HG03460 (cell line): Measurements from ENCODE around the gene NDUFA6.
"Not testable (repeated sequence)": the region's sequence is repeated elsewhere in the genome, so short reads cannot be mapped to it uniquely, and the experiment has no call there.

Experiments used
- ATAC-seq: cut with Tn5 transposase; IDR thresholded peaks from one replicate; pipeline ENCODE4 v1.9.1; 2021; ENCODE audit not compliant: unreplicated experiment

Gene NDUFA6

GRCh38 chr22:42090596-42091454, at the start of gene NDUFA6:
Gene NDUFA6, minus strand, starts transcription at chr22:42090772. Its CDS starts 28 bp downstream, at chr22:42090744.
- peak; percentile 85 for ATAC-seq

GRCh38 chr22:42140153-42140552, 49.6 kb upstream of the NDUFA6 start:
- ATAC-seq: not testable (repeated sequence)

- ATAC-seq: not testable (repeated sequence)
Measured at GRCh38 chr22:42139508-42139907, 48.9 kb upstream of the NDUFA6 start.

GRCh38 chr22:42138972-42139371, 48.4 kb upstream of the NDUFA6 start:
- ATAC-seq: no peak

GRCh38 chr22:42138122-42138770, 47.7 kb upstream of the NDUFA6 start:
- ATAC-seq: no peak

GRCh38 chr22:42135688-42136087, 45.1 kb upstream of the NDUFA6 start:
- ATAC-seq: not testable (repeated sequence)

GRCh38 chr22:42134100-42135020, 43.8 kb upstream of the NDUFA6 start:
- ATAC-seq: no peak

- ATAC-seq: no peak
Measured at GRCh38 chr22:42132457-42132856, 41.9 kb upstream of the NDUFA6 start.

GRCh38 chr22:42131562-42131961, 41.0 kb upstream of the NDUFA6 start:
- no peak for ATAC-seq

- ATAC-seq: not testable (repeated sequence)
Measured at GRCh38 chr22:42130639-42131431, 40.3 kb upstream of the NDUFA6 start, which contains the start of gene CYP2D6. Gene CYP2D6, minus strand, starts transcription at chr22:42130810. Its CDS starts 19 bp downstream, at chr22:42130791.

GRCh38 chr22:42130182-42130581, 39.6 kb upstream of the NDUFA6 start:
- not testable (repeated sequence) for ATAC-seq

- not testable (repeated sequence) for ATAC-seq
Measured at GRCh38 chr22:42128776-42129694, 38.5 kb upstream of the NDUFA6 start.

GRCh38 chr22:42128007-42128406, 37.4 kb upstream of the NDUFA6 start:
- not testable (repeated sequence) for ATAC-seq

- no peak for ATAC-seq
Measured at GRCh38 chr22:42127606-42128005, 37.0 kb upstream of the NDUFA6 start.

- ATAC-seq: not testable (repeated sequence)
Measured at GRCh38 chr22:42123529-42123928, 33.0 kb upstream of the NDUFA6 start.

- ATAC-seq: not testable (repeated sequence)
Measured at GRCh38 chr22:42120231-42121021, 29.9 kb upstream of the NDUFA6 start.

GRCh38 chr22:42116848-42117424, 26.4 kb upstream of the NDUFA6 start:
- ATAC-seq: no peak

GRCh38 chr22:42115420-42115830, 24.9 kb upstream of the NDUFA6 start:
- ATAC-seq: not testable (repeated sequence)
